H54 (cell line): Measurements from ENCODE around the gene MUC5B.

Experiments
- DNase-seq: peaks from one replicate; pipeline ENCODE4 v3.0.0; 2011; ENCODE audit warnings: low spot score, mixed read lengths; ENCODE audit not compliant: insufficient read length
- FAIRE-seq: peaks from 3 replicates; lab custom pipeline; 2011; peaks lifted over from hg19 to GRCh38; lab: Jason Lieb, UNC
- POLR2A ChIP-seq: IDR thresholded peaks from 2 replicates; pipeline ENCODE4 v1.6.1; 2011; ENCODE audit warnings: low read depth, mild to moderate bottlenecking, low read length

The MUC5B gene

GRCh38 chr11:1226226-1226985 lies 3.5 kb downstream of the MUC5B start:
- DNase-seq (no peak), FAIRE-seq (no peak)
- TF ChIP-seq POLR2A, result no peak

GRCh38 chr11:1226986-1227550 lies 4.2 kb downstream of the MUC5B start:
- no peak for FAIRE-seq
- TF ChIP-seq POLR2A, result no peak
- DNase-seq, result no peak

- DNase-seq (no peak), FAIRE-seq (no peak)
- no peak for TF ChIP-seq POLR2A
These were observed 4.8 kb downstream of the MUC5B start for GRCh38 chr11:1227551-1228100.

- no peak for FAIRE-seq
These were observed 5.4 kb downstream of the MUC5B start for GRCh38 chr11:1228101-1228821.

GRCh38 chr11:1228921-1229451 lies 6.1 kb downstream of the MUC5B start:
- DNase-seq, result no peak
- FAIRE-seq, result no peak
- no peak for TF ChIP-seq POLR2A

More at GRCh38 chr11:1228101-1228821, 5.4 kb downstream of the MUC5B start:
- DNase-seq, result no peak
- no peak for TF ChIP-seq POLR2A

GRCh38 chr11:1229471-1230120 lies 6.7 kb downstream of the MUC5B start:
- TF ChIP-seq POLR2A, result no peak
- no peak for FAIRE-seq
- no peak for DNase-seq

- DNase-seq (no peak), FAIRE-seq (no peak)
- no peak for TF ChIP-seq POLR2A
These were observed 7.2 kb downstream of the MUC5B start for GRCh38 chr11:1230121-1230455.

- TF ChIP-seq POLR2A, result no peak
- no peak for FAIRE-seq
- DNase-seq, result no peak
These were observed 7.9 kb downstream of the MUC5B start for GRCh38 chr11:1230456-1231395.

GRCh38 chr11:1231396-1232020 lies 8.6 kb downstream of the MUC5B start:
- no peak for TF ChIP-seq POLR2A
- no peak for FAIRE-seq
- DNase-seq, result no peak

- DNase-seq (no peak), FAIRE-seq (no peak)
- no peak for TF ChIP-seq POLR2A
These were observed 9.4 kb downstream of the MUC5B start for GRCh38 chr11:1232021-1232882.

GRCh38 chr11:1232883-1233321 lies 10.0 kb downstream of the MUC5B start:
- FAIRE-seq (no peak), DNase-seq (no peak)
- no peak for TF ChIP-seq POLR2A
